Lower lobe of right lung (tissue), 2 donors: ENCODE data around the gene COL4A2. TPM values are rescaled to one million over a fixed set of nuclear protein-coding genes. Genes with fewer than 3 reads are reported as not detected.
"Not testable (repeated sequence)": the region's sequence is repeated elsewhere in the genome, so short reads cannot be mapped to it uniquely, and the experiment has no call there.

Experiments
- ATAC-seq, 2 donors: fragments of 200-7000 bp; cut with Tn5 transposase; one replicate each; pipeline ENCODE4 v1.9.1; 2020 to 2022; ENCODE audit warnings: mild to moderate bottlenecking in 2 of 2, moderate library complexity in 2 of 2
- DNase-seq: peaks from one replicate; pipeline ENCODE4 v3.0.0-alpha.2; 2020
- H3K27ac ChIP-seq: fragments of 200-600 bp; one replicate; pipeline ENCODE4 v1.8.0; 2022
- H3K27me3 ChIP-seq: fragments of 200-600 bp; one replicate; pipeline ENCODE4 v1.8.0; 2022; ENCODE audit warnings: low read depth
- H3K36me3 ChIP-seq: fragments of 200-600 bp; one replicate; pipeline ENCODE4 v1.8.0; 2022; ENCODE audit warnings: mild to moderate bottlenecking
- H3K4me1 ChIP-seq: fragments of 200-600 bp; one replicate; pipeline ENCODE4 v1.8.0; 2022
- H3K4me3 ChIP-seq: fragments of 200-600 bp; one replicate; pipeline ENCODE4 v1.8.0; 2022; ENCODE audit warnings: mild to moderate bottlenecking
- H3K9me3 ChIP-seq: fragments of 200-600 bp; one replicate; pipeline ENCODE4 v1.8.0; 2022
- CTCF ChIP-seq: fragments of 200-600 bp; IDR thresholded peaks from one replicate; pipeline ENCODE4 v1.8.0; 2022; ENCODE audit warnings: antibody characterized with exemption, mild to moderate bottlenecking
- intact Hi-C: fragments of 100-400 bp; cut with DNase I; formaldehyde crosslinking; loops from one replicate; pipeline ENCODE4 v1.11.0; 2022
- total RNA-seq: library from RNA; stranded (reverse); fragmentation: NEBNext Ultra II Directional; extraction: Animal tissue kit (Norgen Biotek cat#: 25700); gene quantifications from one replicate; pipeline ENCODE4 v1.2.1, GENCODE V29; 2021
- donor health status: DM: no; HTN: yes; CAD: no; lungs with severe emphysema.

COL4A2 gene
- total RNA-seq, 1 donor from 2014 or later, result 185 TPM

GRCh38 chr13:110493613-110494012 is 186.5 kb downstream of the COL4A2 start:
- no peak overlapping the region for H3K27ac ChIP-seq

GRCh38 chr13:110495376-110495775 is 188.3 kb downstream of the COL4A2 start:
- Histone ChIP-seq H3K4me1 (no peaks in the 10 kb centered on the region), H3K27ac (no peak overlapping the region), H3K9me3 (no peaks in the 10 kb centered on the region), H3K36me3 (peaks cover 85% of the 10 kb centered on the region), H3K4me3 (no peak overlapping the region), H3K27me3 (no peaks in the 10 kb centered on the region)
- no peak for ATAC-seq
- no peak for DNase-seq
- TF ChIP-seq CTCF, result no peak
- intact Hi-C loops, result no loop called here

More at GRCh38 chr13:110493613-110494012, 186.5 kb downstream of the COL4A2 start:
- peaks cover 87% of the 10 kb centered on the region for H3K36me3 ChIP-seq
- no peaks in the 10 kb centered on the region for H3K9me3 ChIP-seq
- no peak overlapping the region for H3K4me3 ChIP-seq
- ATAC-seq (no peak), DNase-seq (no peak)
- no peaks in the 10 kb centered on the region for H3K4me1 ChIP-seq
- no peaks in the 10 kb centered on the region for H3K27me3 ChIP-seq
- intact Hi-C loops, result no loop called here
- no peak for TF ChIP-seq CTCF

- intact Hi-C loops, result no loop called here
- H3K27ac ChIP-seq, result no peak overlapping the region
Measured at GRCh38 chr13:110495881-110496280, 188.8 kb downstream of the COL4A2 start.

GRCh38 chr13:110496281-110496680 is 189.2 kb downstream of the COL4A2 start:
- no peak for TF ChIP-seq CTCF
- no peak overlapping the region for H3K27ac ChIP-seq
- intact Hi-C loops, result no loop called here

More at GRCh38 chr13:110495881-110496280, 188.8 kb downstream of the COL4A2 start:
- no peaks in the 10 kb centered on the region for H3K27me3 ChIP-seq
- H3K4me1 ChIP-seq, result no peaks in the 10 kb centered on the region
- no peak for ATAC-seq
- DNase-seq, result no peak
- no peak overlapping the region for H3K4me3 ChIP-seq
- H3K9me3 ChIP-seq, result no peaks in the 10 kb centered on the region
- H3K36me3 ChIP-seq, result peaks cover 83% of the 10 kb centered on the region
- TF ChIP-seq CTCF, result no peak

GRCh38 chr13:110497003-110497402 is 189.9 kb downstream of the COL4A2 start:
- intact Hi-C loops, result no loop called here
- no peaks in the 10 kb centered on the region for H3K4me1 ChIP-seq
- no peak for DNase-seq
- no peak overlapping the region for H3K4me3 ChIP-seq
- H3K27me3 ChIP-seq, result no peaks in the 10 kb centered on the region
- TF ChIP-seq CTCF, result no peak
- ATAC-seq, result no peak
- H3K9me3 ChIP-seq, result no peaks in the 10 kb centered on the region
- H3K27ac ChIP-seq, result no peak overlapping the region
- peaks cover 82% of the 10 kb centered on the region for H3K36me3 ChIP-seq

More at GRCh38 chr13:110496281-110496680, 189.2 kb downstream of the COL4A2 start:
- Histone ChIP-seq H3K4me3 (no peak overlapping the region), H3K4me1 (no peaks in the 10 kb centered on the region), H3K9me3 (no peaks in the 10 kb centered on the region), H3K36me3 (peaks cover 82% of the 10 kb centered on the region), H3K27me3 (no peaks in the 10 kb centered on the region)
- no peak for ATAC-seq
- DNase-seq, result no peak

- H3K9me3 ChIP-seq, ATAC-seq, H3K27ac ChIP-seq, H3K27me3 ChIP-seq, DNase-seq, intact Hi-C loops, H3K4me3 ChIP-seq, H3K4me1 ChIP-seq: not testable (repeated sequence)
- H3K36me3 ChIP-seq, result peaks cover 82% of the 10 kb centered on the region
Measured at GRCh38 chr13:110497896-110498295, 190.8 kb downstream of the COL4A2 start.
